ENCODE data around the gene PET100. TPM values are rescaled to one million over a fixed set of nuclear protein-coding genes. Genes with fewer than 3 reads are reported as not detected.

PET100 gene
- total and polyA plus RNA-seq, 2 experiments from 2014 or later, result 8.6 to 636 TPM

DNA sequence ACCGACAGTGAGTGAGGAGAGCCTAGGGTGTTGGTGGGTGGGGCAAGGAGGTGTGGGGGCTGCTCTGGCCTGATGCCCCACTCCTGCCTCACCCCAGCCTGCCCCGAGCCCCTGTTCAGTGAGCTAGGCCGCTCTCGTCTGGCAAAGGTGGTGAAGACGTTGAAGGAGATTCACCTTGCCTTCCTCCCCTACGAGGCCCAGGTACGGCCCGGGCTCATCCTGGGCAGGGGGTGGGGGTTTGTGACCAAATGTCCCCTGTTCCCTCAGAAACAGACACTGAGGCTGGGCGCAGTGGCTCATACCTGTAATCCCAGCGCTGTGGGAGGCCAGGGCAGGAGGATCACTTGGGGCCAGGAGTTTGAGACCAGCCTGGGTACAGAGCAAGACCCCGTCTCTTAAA lies 11.2 kb downstream of the PET100 start:
- peaks cover 2% of the 10 kb centered on the region; the same call in 1 of the 3 replicates for H3K36me3 Mint-ChIP-seq (ENCODE audit: low read depth)
- no peak for TF ChIP-seq POLR2AphosphoS5 (IDR thresholded peaks at IDR 0.05; ENCODE audit: low read depth)
- TF ChIP-seq, protein P1, sequence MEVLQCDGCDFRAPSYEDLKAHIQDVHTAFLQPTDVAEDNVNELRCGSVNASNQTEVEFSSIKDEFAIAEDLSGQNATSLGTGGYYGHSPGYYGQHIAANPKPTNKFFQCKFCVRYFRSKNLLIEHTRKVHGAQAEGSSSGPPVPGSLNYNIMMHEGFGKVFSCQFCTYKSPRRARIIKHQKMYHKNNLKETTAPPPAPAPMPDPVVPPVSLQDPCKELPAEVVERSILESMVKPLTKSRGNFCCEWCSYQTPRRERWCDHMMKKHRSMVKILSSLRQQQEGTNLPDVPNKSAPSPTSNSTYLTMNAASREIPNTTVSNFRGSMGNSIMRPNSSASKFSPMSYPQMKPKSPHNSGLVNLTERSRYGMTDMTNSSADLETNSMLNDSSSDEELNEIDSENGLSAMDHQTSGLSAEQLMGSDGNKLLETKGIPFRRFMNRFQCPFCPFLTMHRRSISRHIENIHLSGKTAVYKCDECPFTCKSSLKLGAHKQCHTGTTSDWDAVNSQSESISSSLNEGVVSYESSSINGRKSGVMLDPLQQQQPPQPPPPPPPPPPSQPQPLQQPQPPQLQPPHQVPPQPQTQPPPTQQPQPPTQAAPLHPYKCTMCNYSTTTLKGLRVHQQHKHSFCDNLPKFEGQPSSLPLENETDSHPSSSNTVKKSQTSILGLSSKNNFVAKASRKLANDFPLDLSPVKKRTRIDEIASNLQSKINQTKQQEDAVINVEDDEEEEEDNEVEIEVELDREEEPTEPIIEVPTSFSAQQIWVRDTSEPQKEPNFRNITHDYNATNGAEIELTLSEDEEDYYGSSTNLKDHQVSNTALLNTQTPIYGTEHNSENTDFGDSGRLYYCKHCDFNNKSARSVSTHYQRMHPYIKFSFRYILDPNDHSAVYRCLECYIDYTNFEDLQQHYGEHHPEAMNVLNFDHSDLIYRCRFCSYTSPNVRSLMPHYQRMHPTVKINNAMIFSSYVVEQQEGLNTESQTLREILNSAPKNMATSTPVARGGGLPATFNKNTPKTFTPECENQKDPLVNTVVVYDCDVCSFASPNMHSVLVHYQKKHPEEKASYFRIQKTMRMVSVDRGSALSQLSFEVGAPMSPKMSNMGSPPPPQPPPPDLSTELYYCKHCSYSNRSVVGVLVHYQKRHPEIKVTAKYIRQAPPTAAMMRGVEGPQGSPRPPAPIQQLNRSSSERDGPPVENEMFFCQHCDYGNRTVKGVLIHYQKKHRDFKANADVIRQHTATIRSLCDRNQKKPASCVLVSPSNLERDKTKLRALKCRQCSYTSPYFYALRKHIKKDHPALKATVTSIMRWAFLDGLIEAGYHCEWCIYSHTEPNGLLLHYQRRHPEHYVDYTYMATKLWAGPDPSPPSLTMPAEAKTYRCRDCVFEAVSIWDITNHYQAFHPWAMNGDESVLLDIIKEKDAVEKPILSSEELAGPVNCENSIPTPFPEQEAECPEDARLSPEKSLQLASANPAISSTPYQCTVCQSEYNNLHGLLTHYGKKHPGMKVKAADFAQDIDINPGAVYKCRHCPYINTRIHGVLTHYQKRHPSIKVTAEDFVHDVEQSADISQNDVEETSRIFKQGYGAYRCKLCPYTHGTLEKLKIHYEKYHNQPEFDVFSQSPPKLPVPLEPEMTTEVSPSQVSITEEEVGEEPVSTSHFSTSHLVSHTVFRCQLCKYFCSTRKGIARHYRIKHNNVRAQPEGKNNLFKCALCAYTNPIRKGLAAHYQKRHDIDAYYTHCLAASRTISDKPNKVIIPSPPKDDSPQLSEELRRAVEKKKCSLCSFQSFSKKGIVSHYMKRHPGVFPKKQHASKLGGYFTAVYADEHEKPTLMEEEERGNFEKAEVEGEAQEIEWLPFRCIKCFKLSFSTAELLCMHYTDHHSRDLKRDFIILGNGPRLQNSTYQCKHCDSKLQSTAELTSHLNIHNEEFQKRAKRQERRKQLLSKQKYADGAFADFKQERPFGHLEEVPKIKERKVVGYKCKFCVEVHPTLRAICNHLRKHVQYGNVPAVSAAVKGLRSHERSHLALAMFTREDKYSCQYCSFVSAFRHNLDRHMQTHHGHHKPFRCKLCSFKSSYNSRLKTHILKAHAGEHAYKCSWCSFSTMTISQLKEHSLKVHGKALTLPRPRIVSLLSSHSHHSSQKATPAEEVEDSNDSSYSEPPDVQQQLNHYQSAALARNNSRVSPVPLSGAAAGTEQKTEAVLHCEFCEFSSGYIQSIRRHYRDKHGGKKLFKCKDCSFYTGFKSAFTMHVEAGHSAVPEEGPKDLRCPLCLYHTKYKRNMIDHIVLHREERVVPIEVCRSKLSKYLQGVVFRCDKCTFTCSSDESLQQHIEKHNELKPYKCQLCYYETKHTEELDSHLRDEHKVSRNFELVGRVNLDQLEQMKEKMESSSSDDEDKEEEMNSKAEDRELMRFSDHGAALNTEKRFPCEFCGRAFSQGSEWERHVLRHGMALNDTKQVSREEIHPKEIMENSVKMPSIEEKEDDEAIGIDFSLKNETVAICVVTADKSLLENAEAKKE (CRISPR knock-in tag; IDR thresholded peaks at IDR 0.05), result no peak
- TF ChIP-seq REST (IDR thresholded peaks at IDR 0.05; ENCODE audit: unreplicated experiment), result no peak
- no peak for TF ChIP-seq ZNF331 (CRISPR knock-in tag; IDR thresholded peaks at IDR 0.05; ENCODE audit: low read depth)
- no peak for TF ChIP-seq JUNB (IDR thresholded peaks at IDR 0.05; ENCODE audit: unreplicated experiment)
- no peak for TF ChIP-seq EZH2phosphoT487 (IDR thresholded peaks at IDR 0.05; ENCODE audit: unreplicated experiment)
- no peak for TF ChIP-seq ZNF114 (CRISPR knock-in tag; IDR thresholded peaks at IDR 0.05)
- no peak for TF ChIP-seq STAT1 (IDR thresholded peaks at IDR 0.05; ENCODE audit: unreplicated experiment)
- TF ChIP-seq CREB1 (CRISPR knock-in tag; IDR thresholded peaks at IDR 0.05; ENCODE audit: low read depth), result no peak
- no peak for TF ChIP-seq ETS1 (IDR thresholded peaks at IDR 0.05)
- TF ChIP-seq CTCF (conservative IDR thresholded peaks at IDR 0.05; ENCODE audit: low read depth in 2 of 2), result no peak
- no peak overlapping the region for H3K27ac Mint-ChIP-seq
- H3K36me3 ChIP-seq (ENCODE audit: insufficient read depth), result no peaks in the 10 kb centered on the region
- no peak overlapping the region for H3K27ac ChIP-seq (ENCODE audit: low read depth)
- H3K4me1 ChIP-seq (ENCODE audit: insufficient read depth), result no peaks in the 10 kb centered on the region
- H3K4me1 Mint-ChIP-seq, result no peaks in the 10 kb centered on the region; the same call in 2 of the 3 replicates
- DNase-seq (ENCODE audit: low spot score) (no peak), ATAC-seq (no peak)
- no peak overlapping the region for H3K4me3 ChIP-seq
- no peaks in the 10 kb centered on the region; the same call in 2 of the 3 replicates for H3K9me3 Mint-ChIP-seq
- H3K4me3 Mint-ChIP-seq, result no peak overlapping the region
- H4K20me1 ChIP-seq (replicated peaks; ENCODE audit: insufficient read depth), result no peaks in the 10 kb centered on the region
- H3K27me3 ChIP-seq (ENCODE audit: insufficient read depth), result peaks cover 9% of the 10 kb centered on the region
- peaks cover 21% of the 10 kb centered on the region for H3K27me3 Mint-ChIP-seq (ENCODE audit: insufficient read depth, low read depth, poor library complexity)
- no peak overlapping the region for H2AFZ ChIP-seq
- H3K4me2 ChIP-seq, result no peak overlapping the region
- no peaks in the 10 kb centered on the region for H3K9me2 ChIP-seq (ENCODE audit: insufficient read depth)
- H3F3A ChIP-seq (replicated peaks; ENCODE audit: low read depth), result peaks cover 9% of the 10 kb centered on the region
- no peaks in the 10 kb centered on the region for H3K79me2 ChIP-seq (replicated peaks; ENCODE audit: insufficient read depth)
